CD4-positive, alpha-beta T cell treated with Interleukin-4 for 4 hours (primary cell): ENCODE results near the gene GABBR1.

Experiments
- DNase-seq: peaks from one replicate; pipeline ENCODE4 v3.0.0-alpha.2; 2020

GABBR1 gene

DNA sequence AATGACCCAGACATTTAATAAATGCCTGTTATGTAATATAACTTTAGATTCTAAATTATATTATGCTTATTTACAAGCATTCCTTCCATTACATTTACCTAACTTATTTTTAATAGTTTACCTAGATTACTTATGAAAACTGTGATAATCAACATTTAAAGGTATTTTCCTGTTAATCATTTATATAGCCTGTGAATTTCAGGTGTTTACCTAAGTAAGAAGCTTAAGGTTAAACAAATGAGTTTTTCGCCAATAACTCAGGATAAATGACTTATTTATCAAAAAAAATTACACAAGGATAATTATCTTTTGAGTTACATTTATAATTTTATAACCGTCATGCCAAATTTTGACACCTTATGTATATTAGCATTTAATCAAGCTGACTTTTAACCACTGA, 108.9 kb downstream of the GABBR1 start:
- DNase-seq = no peak

DNA sequence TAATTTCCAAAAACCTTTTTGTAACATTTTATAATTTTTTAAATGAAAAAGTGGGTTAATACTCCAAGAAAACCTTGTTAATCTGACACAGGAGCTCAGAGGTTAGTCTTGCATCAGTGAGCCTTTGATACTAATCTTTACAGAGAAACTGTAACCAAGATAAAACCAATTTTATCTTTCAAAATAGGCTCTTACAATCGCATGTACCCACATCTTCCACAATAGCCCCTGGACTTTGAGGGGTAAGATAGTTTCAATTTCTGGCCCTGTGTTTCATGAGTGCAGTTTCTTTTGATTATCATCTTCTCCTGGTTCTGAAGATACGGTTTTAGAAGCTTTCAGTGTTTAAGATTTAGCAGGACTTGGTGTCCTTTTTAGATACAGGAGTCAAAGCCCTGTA, 110.8 kb downstream of the GABBR1 start:
- no peak for DNase-seq

DNA sequence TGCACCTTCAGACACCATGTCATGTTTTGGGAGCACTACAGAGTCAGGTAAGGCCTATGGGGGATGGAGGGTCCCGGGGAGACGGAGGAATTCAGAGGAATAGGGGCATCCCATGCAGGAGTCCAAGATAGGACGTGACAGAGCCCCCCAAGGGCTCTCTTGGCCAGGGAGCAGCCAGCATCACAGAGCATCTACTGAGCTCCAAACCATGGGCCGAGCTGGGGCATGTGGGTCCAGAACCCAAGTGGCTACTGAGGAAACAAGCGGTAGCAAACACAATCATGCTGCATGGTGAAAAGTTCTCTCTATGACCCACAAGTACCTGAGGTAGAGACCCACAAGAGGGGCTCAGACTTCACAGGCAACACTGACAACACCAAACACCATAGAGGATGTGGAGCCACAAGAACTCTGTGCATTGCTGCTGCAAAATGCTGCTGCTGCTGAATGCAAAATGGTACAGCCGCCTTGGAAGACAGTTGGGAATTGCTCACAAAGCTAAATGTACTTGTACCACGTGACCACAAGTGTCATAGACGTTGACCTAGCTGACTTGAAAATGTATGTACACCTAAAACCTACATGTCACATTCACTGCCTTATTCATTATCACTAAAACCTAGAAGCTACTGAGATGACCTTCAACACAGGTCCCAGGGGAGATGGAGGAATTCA, 111.8 kb downstream of the GABBR1 start:
- no peak for DNase-seq

DNA sequence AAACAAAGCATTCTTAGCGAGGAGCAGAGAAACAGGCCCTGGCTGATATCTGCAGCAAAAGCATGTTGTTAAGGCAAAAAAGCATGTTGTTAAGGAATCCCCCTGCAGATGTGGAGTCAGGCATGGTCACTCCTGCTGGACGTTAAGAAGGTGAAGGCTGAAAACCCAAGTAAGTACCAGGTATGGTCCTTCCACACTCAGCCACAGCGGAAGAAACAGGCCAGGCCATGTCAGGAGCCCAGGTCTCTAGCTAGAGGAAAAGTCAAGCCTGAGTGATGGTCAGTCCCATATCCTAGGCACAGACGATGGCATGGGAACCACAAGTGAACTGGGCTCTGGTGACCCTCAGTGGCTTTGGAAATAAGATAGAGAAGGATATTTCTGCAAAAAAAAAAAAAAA, 112.8 kb downstream of the GABBR1 start:
- no peak for DNase-seq

DNA sequence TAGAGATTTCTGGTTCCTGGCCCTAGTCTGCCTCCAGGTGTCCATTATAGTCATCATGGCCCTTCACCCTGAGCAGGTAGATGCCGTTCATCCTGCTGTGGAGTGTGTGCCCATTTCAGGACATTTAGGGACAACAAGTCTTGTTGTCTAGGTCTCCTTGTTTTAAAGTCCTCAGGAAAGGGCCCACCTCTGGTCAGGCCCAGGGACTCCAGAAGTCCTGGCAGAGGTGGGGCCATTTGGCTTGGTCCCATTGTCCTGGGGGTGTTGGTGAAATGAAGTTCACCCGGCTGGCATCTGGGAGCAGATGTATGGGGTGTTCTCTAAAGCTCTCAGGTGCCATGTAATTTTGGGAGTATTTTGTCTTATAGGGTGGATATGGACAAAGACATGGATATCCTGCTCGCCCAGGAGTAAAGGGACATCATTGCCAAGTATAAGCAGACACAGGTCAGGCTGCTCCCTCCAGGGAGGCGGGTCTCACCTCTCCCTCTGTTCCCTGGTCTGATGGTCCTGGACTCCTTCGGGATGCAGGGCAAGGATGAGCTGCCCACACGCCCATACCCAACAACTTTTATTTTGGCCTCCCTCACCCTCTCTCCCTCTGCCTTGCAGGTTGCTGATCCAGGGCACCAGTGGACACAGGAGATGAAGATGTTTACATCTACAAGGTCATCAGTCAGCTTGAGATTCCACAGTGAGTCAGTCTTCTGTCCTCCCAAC, 113.5 kb downstream of the GABBR1 start:
- DNase-seq = no peak

- DNase-seq = no peak
Measured at GRCh38 chr6:29517728-29518440, 115.1 kb downstream of the GABBR1 start.

DNA sequence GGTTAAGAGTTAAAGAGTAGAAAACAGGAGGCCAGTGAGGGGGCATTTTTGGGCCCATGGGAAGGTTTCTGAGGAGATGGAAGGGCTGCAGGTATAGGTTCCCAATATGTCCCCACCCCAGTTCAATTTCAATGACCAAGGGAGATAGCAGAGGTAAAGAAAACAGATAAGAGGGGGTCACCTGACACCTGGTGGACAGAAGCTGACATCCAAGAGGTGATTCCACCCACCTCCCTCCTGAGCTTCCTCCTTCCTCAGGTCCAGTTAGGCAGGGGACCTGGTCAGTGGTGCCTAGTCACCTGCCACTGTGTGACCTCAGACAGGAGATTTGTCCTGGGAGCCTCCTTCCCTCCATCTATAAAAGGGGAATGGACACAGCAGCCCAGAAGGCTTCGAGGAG, 115.7 kb downstream of the GABBR1 start:
- DNase-seq = no peak

- DNase-seq = peak; percentile 58
Measured at GRCh38 chr6:29516108-29516507, 116.9 kb downstream of the GABBR1 start.

DNA sequence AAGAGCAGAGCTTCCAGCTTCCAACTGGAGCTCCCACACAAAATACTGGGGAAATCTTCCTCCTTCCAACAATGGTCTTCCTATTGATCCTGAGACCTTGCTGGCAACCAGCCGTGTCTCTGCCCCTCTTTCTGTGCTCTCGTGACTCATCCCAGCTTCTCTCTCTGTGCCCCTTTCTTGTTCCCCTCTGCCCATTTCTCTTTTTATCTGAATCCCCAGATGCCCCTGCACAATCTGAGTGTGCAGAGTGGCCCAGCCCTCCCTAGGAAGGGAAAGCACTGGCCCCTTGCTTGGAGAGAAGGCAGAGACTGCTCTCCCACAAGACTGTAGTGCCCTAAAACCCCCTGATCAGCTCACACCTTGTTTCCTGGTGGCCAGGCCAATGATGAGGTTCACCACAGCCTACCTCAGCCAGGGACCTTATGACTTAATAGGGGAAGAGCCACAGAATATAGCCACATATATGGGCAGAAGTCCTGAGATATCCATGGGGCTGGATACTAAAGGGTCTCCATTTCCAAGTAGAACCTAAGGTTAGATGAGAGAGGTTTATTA, 122.2 kb downstream of the GABBR1 start:
- DNase-seq = no peak

DNA sequence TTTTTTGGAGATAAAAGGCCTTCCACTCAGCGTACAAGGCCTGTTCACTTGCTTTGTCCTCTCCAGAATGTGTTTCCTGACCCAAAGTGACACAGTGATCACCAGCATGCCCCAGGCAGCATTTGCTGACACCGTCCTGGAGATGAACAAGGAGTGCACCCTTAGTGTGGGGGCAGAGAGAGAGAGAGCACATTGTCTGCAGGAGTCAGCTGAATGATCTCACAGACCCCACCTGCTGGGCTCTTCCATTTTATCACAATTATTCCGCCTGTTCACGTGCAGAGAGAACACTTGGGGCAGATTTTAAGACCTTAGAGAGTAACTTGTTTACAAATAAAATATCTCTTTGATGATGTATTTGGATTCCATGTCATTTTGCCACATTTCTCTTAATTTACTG, 122.8 kb downstream of the GABBR1 start:
- no peak for DNase-seq
